HepG2 (cell line): ENCODE measurements around the gene ALDOA. TPM values are rescaled to one million over a fixed set of nuclear protein-coding genes. Genes with fewer than 3 reads are reported as not detected.

Experiments
- ARID4A ChIP-seq: sonication (generic); formaldehyde crosslinking; IDR thresholded peaks from 2 replicates; pipeline ENCODE4 v1.5.0; 2020; ENCODE audit warnings: mild to moderate bottlenecking, missing genetic modification reagents, borderline replicate concordance
- ATAD3A ChIP-seq: sonication (generic); formaldehyde crosslinking; IDR thresholded peaks from 2 replicates; pipeline ENCODE4 v1.4.0; 2020; ENCODE audit warnings: missing genetic modification reagents
- BATF2 ChIP-seq: sonication (generic); formaldehyde crosslinking; IDR thresholded peaks from 2 replicates; pipeline ENCODE4 v1.8.0; 2022; ENCODE audit warnings: mild to moderate bottlenecking, missing genetic modification reagents, moderate library complexity
- FOXK2 ChIP-seq: fragments of 450-650 bp; IDR thresholded peaks from 2 replicates; pipeline ENCODE4 v1.6.1; 2016
- HNRNPK ChIP-seq: fragments of 200-400 bp; formaldehyde crosslinking; IDR thresholded peaks from 2 replicates; pipeline ENCODE4 v1.6.1; 2018; ENCODE audit warnings: low read length, low read depth, moderate library complexity, mild to moderate bottlenecking; ENCODE audit not compliant: poor library complexity, severe bottlenecking
- IRF1 ChIP-seq: sonication (generic); formaldehyde crosslinking; IDR thresholded peaks from 2 replicates; pipeline ENCODE4 v1.4.0; 2020; ENCODE audit warnings: low read depth, mild to moderate bottlenecking, missing genetic modification reagents
- JUND ChIP-seq: sonication (generic); formaldehyde crosslinking; IDR thresholded peaks from 2 replicates; pipeline ENCODE4 v1.8.0; 2022; ENCODE audit warnings: mild to moderate bottlenecking, missing genetic modification reagents
- MBNL3 ChIP-seq: fragments of 250-450 bp; sonication (Bioruptor Pico); conservative IDR thresholded peaks from 2 replicates; pipeline ENCODE4 v1.8.0; 2022; ENCODE audit warnings: mild to moderate bottlenecking, inconsistent platforms
- MLX ChIP-seq: IDR thresholded peaks from 2 replicates; pipeline ENCODE4 v1.6.1; 2016
- PCBP1 ChIP-seq: fragments of 200-400 bp; formaldehyde crosslinking; IDR thresholded peaks from 2 replicates; pipeline ENCODE4 v1.6.1; 2017; ENCODE audit warnings: mild to moderate bottlenecking, low read depth, low read length, borderline replicate concordance
- PRPF4 ChIP-seq: fragments of 200-400 bp; formaldehyde crosslinking; IDR thresholded peaks from 2 replicates; pipeline ENCODE4 v1.6.1; 2016; ENCODE audit warnings: low read length, low read depth; ENCODE audit not compliant: poor library complexity, severe bottlenecking
- RORA ChIP-seq: sonication (generic); formaldehyde crosslinking; IDR thresholded peaks from 2 replicates; pipeline ENCODE4 v1.5.0; 2020; ENCODE audit warnings: mild to moderate bottlenecking, missing genetic modification reagents, moderate library complexity
- SIX1 ChIP-seq: sonication (generic); formaldehyde crosslinking; IDR thresholded peaks from 2 replicates; pipeline ENCODE4 v1.4.0; 2020; ENCODE audit warnings: missing genetic modification reagents, borderline replicate concordance
- ZBED4 ChIP-seq: sonication (generic); formaldehyde crosslinking; IDR thresholded peaks from 2 replicates; pipeline ENCODE4 v1.4.0; 2020; ENCODE audit warnings: missing genetic modification reagents, borderline replicate concordance
- ZNF251 ChIP-seq: sonication (generic); formaldehyde crosslinking; IDR thresholded peaks from 2 replicates; pipeline ENCODE4 v1.9.0; 2021; ENCODE audit warnings: mild to moderate bottlenecking, missing genetic modification reagents
- ZNF292 ChIP-seq: sonication (generic); formaldehyde crosslinking; IDR thresholded peaks from 2 replicates; pipeline ENCODE4 v1.8.1; 2022; ENCODE audit warnings: mild to moderate bottlenecking, low read depth, missing genetic modification reagents, borderline replicate concordance
- ZNF547 ChIP-seq: sonication (generic); formaldehyde crosslinking; IDR thresholded peaks from 2 replicates; pipeline ENCODE4 v1.5.1; 2020; ENCODE audit warnings: mild to moderate bottlenecking, missing genetic modification reagents
- ZNF703 ChIP-seq: sonication (generic); formaldehyde crosslinking; IDR thresholded peaks from 2 replicates; pipeline ENCODE4 v1.5.1; 2020; ENCODE audit warnings: missing genetic modification reagents, mild to moderate bottlenecking, moderate library complexity, borderline replicate concordance
- polyA plus RNA-seq, 8 experiments: library from polyadenylated mRNA; depleted of rRNA in 3 of 8; stranded (reverse) in 7 of 8; unstranded in 1 of 8; fragments of >200 nt; fragmentation: Illumina TruSeq in 4 of 8; extraction: Trizol in 4 of 8; gene quantifications; 2 replicates each; pipeline versions ENCODE4 v1.2.1 to v1.2.3, GENCODE V29; 2011 to 2016; ENCODE audit warnings: low read depth in 4 of 8, missing spikeins in 1 of 8, mixed read lengths in 1 of 8; ENCODE audit not compliant: insufficient read depth in 1 of 8
- total RNA-seq, 5 experiments: library from RNA; depleted of rRNA; stranded (reverse); fragments of >200 nt; fragmentation: Illumina TruSeq; extraction: Trizol; gene quantifications; 2 replicates each; pipeline ENCODE4 v1.2.3, GENCODE V29; 2016; ENCODE audit warnings: low read depth in 1 of 5

ALDOA gene
- total and polyA plus RNA-seq, 2 of the 13 experiments (the other 11 are each of a cell fraction or from before 2014, with no cell fraction given), result 925 to 1,884 TPM

GRCh38 chr16:30065943-30066760 lies 592 bp downstream of the ALDOA start (continued):
- peak; percentile 52 for TF ChIP-seq ARID4A (CRISPR knock-in tag)
- TF ChIP-seq ATAD3A (CRISPR knock-in tag), result no peak
- TF ChIP-seq PCBP1, result peak; percentile 22; the same call in 1 of the 2 replicates
- TF ChIP-seq ZNF292 (CRISPR knock-in tag), result no peak
- TF ChIP-seq HNRNPK, result no peak
- no peak for TF ChIP-seq RORA (CRISPR knock-in tag)
- TF ChIP-seq PRPF4, result no peak
- no peak for TF ChIP-seq ZNF251
- TF ChIP-seq SIX1, result peak; percentile 20; the same call in 1 of the 2 replicates
- no peak for TF ChIP-seq IRF1 (CRISPR knock-in tag)
- peak; percentile 16; the same call in 1 of the 2 replicates for TF ChIP-seq MLX (CRISPR knock-in tag)
- no peak for TF ChIP-seq MBNL3 (CRISPR knock-in tag)
- 0 out of 2 replicates have a peak, but pooled peaks have one; percentile 76 for TF ChIP-seq ZNF547 (CRISPR knock-in tag)
- TF ChIP-seq BATF2 (CRISPR knock-in tag), result no peak
- no peak for TF ChIP-seq ZBED4 (CRISPR knock-in tag)
- TF ChIP-seq FOXK2, result no peak
- 0 out of 2 replicates have a peak, but pooled peaks have one; percentile 42 for TF ChIP-seq JUND
- TF ChIP-seq ZNF703 (CRISPR knock-in tag), result no peak
